Ascending aorta (tissue), 2 donors: ENCODE data around the gene SRSF8. TPM values are rescaled to one million over a fixed set of nuclear protein-coding genes. Genes with fewer than 3 reads are reported as not detected.

Experiments used
- DNase-seq, 2 donors: peaks; one replicate each; pipeline ENCODE4 v3.0.0-alpha.2; 2019; ENCODE audit warnings: low spot score in 2 of 2
- H3K27ac ChIP-seq, 2 donors: fragments of 200-600 bp; sonication (generic); one replicate each; pipeline ENCODE4 v1.5.1; 2016 to 2017; ENCODE audit warnings: mild to moderate bottlenecking in 1 of 2
- H3K27me3 ChIP-seq: fragments of 200-600 bp; sonication (generic); one replicate; pipeline ENCODE4 v1.5.1; 2017
- H3K36me3 ChIP-seq, 2 donors: fragments of 200-600 bp; sonication (generic); one replicate each; pipeline ENCODE4 v1.5.1; 2016
- H3K4me1 ChIP-seq, 2 donors: fragments of 200-600 bp; sonication (generic); one replicate each; pipeline ENCODE4 v1.5.1; 2016 to 2017; ENCODE audit warnings: mild to moderate bottlenecking in 1 of 2
- H3K4me3 ChIP-seq, 2 donors: fragments of 200-600 bp; sonication (generic); one replicate each; pipeline ENCODE4 v1.5.1; 2016 to 2017; ENCODE audit warnings: mild to moderate bottlenecking in 1 of 2
- H3K9me3 ChIP-seq, 2 donors: fragments of 200-600 bp; sonication (generic); one replicate each; pipeline ENCODE4 v1.5.1; 2016
- CTCF ChIP-seq, 3 experiments: fragments of 200-600 bp in 2 of 3; fragments of 450-650 bp in 1 of 3; sonication (generic) in 2 of 3; IDR thresholded peaks; one replicate each; pipeline ENCODE4 v1.5.1; 2016 to 2019; ENCODE audit warnings: antibody characterized with exemption in 3 of 3, mild to moderate bottlenecking in 1 of 3, moderate library complexity in 1 of 3
- intact Hi-C: fragments of 100-400 bp; cut with DNase I; formaldehyde crosslinking; loops from one replicate; pipeline ENCODE4 v1.15.1; 2023
- total RNA-seq: library from RNA; depleted of rRNA; stranded (reverse); fragments of >200 nt; gene quantifications from one replicate; pipeline ENCODE4 v1.1.0, GENCODE V29; 2016

Gene SRSF8
- total RNA-seq, 1 donor from 2014 or later: 42.0 TPM

- intact Hi-C loops: no loop called here
- Histone ChIP-seq H3K4me1 (no peaks in the 10 kb centered on the region), H3K27ac (no peak overlapping the region), H3K27me3 (no peaks in the 10 kb centered on the region), H3K9me3 (no peaks in the 10 kb centered on the region), H3K36me3 (no peaks in the 10 kb centered on the region), H3K4me3 (no peak overlapping the region)
- no peak for TF ChIP-seq CTCF (IDR thresholded peaks at IDR 0.05)
- DNase-seq: no peak
Measured at GRCh38 chr11:95054356-95054755, 12.4 kb upstream of the SRSF8 start.

GRCh38 chr11:95055283-95055897 is 11.3 kb upstream of the SRSF8 start:
- Histone ChIP-seq H3K9me3 (no peaks in the 10 kb centered on the region), H3K4me3 (no peak overlapping the region), H3K27me3 (no peaks in the 10 kb centered on the region), H3K27ac (no peak overlapping the region), H3K4me1 (no peaks in the 10 kb centered on the region), H3K36me3 (no peaks in the 10 kb centered on the region)
- no peak for TF ChIP-seq CTCF (IDR thresholded peaks at IDR 0.05)
- no peak for DNase-seq
- intact Hi-C loops: no loop called here

- intact Hi-C loops: no loop called here
- no peak for TF ChIP-seq CTCF (IDR thresholded peaks at IDR 0.05)
- H3K9me3 ChIP-seq: no peaks in the 10 kb centered on the region
- H3K36me3 ChIP-seq: no peaks in the 10 kb centered on the region
- DNase-seq: no peak
- no peak overlapping the region for H3K27ac ChIP-seq
- H3K27me3 ChIP-seq: no peaks in the 10 kb centered on the region
- no peaks in the 10 kb centered on the region for H3K4me1 ChIP-seq
- no peak overlapping the region for H3K4me3 ChIP-seq
Measured at GRCh38 chr11:95057959-95058358, 8.8 kb upstream of the SRSF8 start.

- Histone ChIP-seq H3K36me3 (no peaks in the 10 kb centered on the region), H3K27me3 (no peaks in the 10 kb centered on the region), H3K4me1 (no peaks in the 10 kb centered on the region), H3K27ac (no peak overlapping the region), H3K4me3 (no peak overlapping the region), H3K9me3 (no peaks in the 10 kb centered on the region)
- TF ChIP-seq CTCF (IDR thresholded peaks at IDR 0.05): no peak
- no peak for DNase-seq
- intact Hi-C loops: no loop called here
Measured at GRCh38 chr11:95058621-95059020, 8.1 kb upstream of the SRSF8 start.

GRCh38 chr11:95059046-95059445 is 7.7 kb upstream of the SRSF8 start:
- intact Hi-C loops: no loop called here
- no peaks in the 10 kb centered on the region for H3K9me3 ChIP-seq
- no peak for DNase-seq
- H3K4me3 ChIP-seq: no peak overlapping the region
- no peaks in the 10 kb centered on the region for H3K27me3 ChIP-seq
- no peaks in the 10 kb centered on the region for H3K4me1 ChIP-seq
- H3K27ac ChIP-seq: no peak overlapping the region
- no peak for TF ChIP-seq CTCF (IDR thresholded peaks at IDR 0.05)
- no peaks in the 10 kb centered on the region for H3K36me3 ChIP-seq

- no peaks in the 10 kb centered on the region for H3K9me3 ChIP-seq
Measured at GRCh38 chr11:95065336-95065735, 1.4 kb upstream of the SRSF8 start.

More at GRCh38 chr11:95065336-95065735, 1.4 kb upstream of the SRSF8 start:
- Histone ChIP-seq H3K4me1 (peaks cover 0 to 10% of the 10 kb centered on the region in 2 donors), H3K27ac (no peak overlapping the region), H3K4me3 (no peak overlapping the region), H3K36me3 (no peaks in the 10 kb centered on the region), H3K27me3 (no peaks in the 10 kb centered on the region)
- intact Hi-C loops: loop anchor here (5.0 to 10.0 kb wide), 4 partner anchors 42 to 642 kb away; partner anchors contain the start of genes ANKRD49, MRE11 and SESN3
- no peak for TF ChIP-seq CTCF (IDR thresholded peaks at IDR 0.05)
- DNase-seq: no peak
